Kidney (tissue), 14 donors: Measurements from ENCODE around the gene HDAC9. TPM values are rescaled to one million over a fixed set of nuclear protein-coding genes. Genes with fewer than 3 reads are reported as not detected.

ENCODE experiments used
- DNase-seq, 5 donors: peaks; one replicate each; pipeline ENCODE4 v3.0.0-alpha.2; 2013 to 2020
- FAIRE-seq: peaks from 2 replicates; lab custom pipeline; 2012; peaks lifted over from hg19 to GRCh38; lab: Jason Lieb, UNC
- H3K27ac ChIP-seq, 2 donors: one replicate each; pipeline ENCODE4 v1.7.0; 2013; ENCODE audit warnings: low read depth in 2 of 2, low read length in 2 of 2, inconsistent platforms in 1 of 2
- H3K27me3 ChIP-seq: one replicate; pipeline ENCODE4 v1.7.1; 2013; ENCODE audit warnings: low read length, inconsistent platforms; ENCODE audit not compliant: control insufficient read depth, insufficient read depth
- H3K36me3 ChIP-seq, 3 donors: one replicate each; pipeline versions ENCODE4 v1.7.0 to v1.7.1; 2013; ENCODE audit warnings: low read length in 3 of 3, control low read depth in 1 of 3, inconsistent platforms in 1 of 3; ENCODE audit not compliant: insufficient read depth in 3 of 3, control insufficient read depth in 2 of 3
- H3K4me1 ChIP-seq, 3 donors: one replicate each; pipeline versions ENCODE4 v1.7.0 to v1.7.1; 2013; ENCODE audit warnings: low read length in 3 of 3, inconsistent platforms in 1 of 3, low read depth in 1 of 3; ENCODE audit not compliant: control insufficient read depth in 2 of 3, insufficient read depth in 2 of 3
- H3K4me3 ChIP-seq, 3 donors: one replicate each; pipeline versions ENCODE4 v1.7.0 to v1.8.1; 2013; ENCODE audit warnings: low read length in 3 of 3, control low read depth in 1 of 3, inconsistent platforms in 1 of 3
- H3K9ac ChIP-seq, 3 donors: one replicate each; pipeline versions ENCODE4 v1.7.0 to v1.7.1; 2013; ENCODE audit warnings: low read length in 3 of 3, control low read depth in 1 of 3, inconsistent platforms in 1 of 3
- H3K9me3 ChIP-seq, 3 donors: one replicate each; pipeline versions ENCODE4 v1.7.0 to v1.7.1; 2013; ENCODE audit warnings: low read length in 3 of 3, control low read depth in 1 of 3, inconsistent platforms in 1 of 3; ENCODE audit not compliant: control insufficient read depth in 2 of 3, insufficient read depth in 1 of 3
- intact Hi-C: fragments of 100-400 bp; cut with DNase I; formaldehyde crosslinking; loops from one replicate; pipeline ENCODE4 v1.11.1; 2022
- polyA plus RNA-seq: library from polyadenylated mRNA; stranded (reverse); fragments of 350-450 nt; fragmentation: Illumina TruSeq; extraction: RNeasy Lipid Tissue Mini Kit (QIAGEN cat#74804); gene quantifications from one replicate; pipeline ENCODE4 v1.2.3, GENCODE V29; 2014; ENCODE audit warnings: low read depth, low replicate concordance; ENCODE audit not compliant: insufficient read depth
- total RNA-seq: library from RNA; stranded (reverse); fragmentation: NEBNext Ultra II Directional; extraction: Animal tissue kit (Norgen Biotek cat#: 25700); gene quantifications from one replicate; pipeline ENCODE4 v1.2.1, GENCODE V29; 2021
- TF ChIP-seq, protein P1 (sequence below): IDR thresholded peaks from 3 replicates; pipeline ENCODE4 v1.5.1; 2012; ENCODE audit warnings: mild to moderate bottlenecking, moderate library complexity, borderline replicate concordance; ENCODE audit not compliant: insufficient read depth; ENCODE audit errors: extremely low read depth
- donor health status: control.
- donor health status: control.
- donor health status: control.
- donor health status: control.
- donor health status: control.
- donor health status: DM: yes; HTN: yes; CAD: no.
- donor health status: Normal renal cell carcinoma (clear cell type).

HDAC9 gene
- total and polyA plus RNA-seq, 2 donors from 2014 or later, result 2.1 to 22.1 TPM

DNA sequence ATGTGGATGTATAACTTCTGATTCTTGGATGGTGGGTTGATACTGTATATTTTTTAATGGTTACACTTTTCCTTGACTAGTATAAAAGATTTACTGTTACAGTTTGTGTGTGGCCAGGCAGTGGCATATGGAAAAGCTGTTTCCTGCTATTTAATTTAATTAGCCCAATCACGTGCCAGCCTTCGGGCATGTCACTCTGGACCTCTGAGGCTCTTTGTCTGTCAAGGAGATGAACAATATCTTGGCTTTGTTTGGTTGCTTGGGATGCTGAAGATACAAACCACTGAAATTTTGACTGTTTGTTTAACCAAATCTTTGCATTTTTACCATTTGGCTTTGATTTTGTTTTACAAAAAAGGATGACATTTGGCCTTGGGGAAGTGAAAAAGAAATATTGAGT is 185.0 kb downstream of the HDAC9 start:
- no peaks in the 10 kb centered on the region for H3K4me1 ChIP-seq
- H3K36me3 ChIP-seq, result no peaks in the 10 kb centered on the region
- H3K27me3 ChIP-seq, result no peaks in the 10 kb centered on the region
- H3K9me3 ChIP-seq, result no peaks in the 10 kb centered on the region
- TF ChIP-seq, protein P1, sequence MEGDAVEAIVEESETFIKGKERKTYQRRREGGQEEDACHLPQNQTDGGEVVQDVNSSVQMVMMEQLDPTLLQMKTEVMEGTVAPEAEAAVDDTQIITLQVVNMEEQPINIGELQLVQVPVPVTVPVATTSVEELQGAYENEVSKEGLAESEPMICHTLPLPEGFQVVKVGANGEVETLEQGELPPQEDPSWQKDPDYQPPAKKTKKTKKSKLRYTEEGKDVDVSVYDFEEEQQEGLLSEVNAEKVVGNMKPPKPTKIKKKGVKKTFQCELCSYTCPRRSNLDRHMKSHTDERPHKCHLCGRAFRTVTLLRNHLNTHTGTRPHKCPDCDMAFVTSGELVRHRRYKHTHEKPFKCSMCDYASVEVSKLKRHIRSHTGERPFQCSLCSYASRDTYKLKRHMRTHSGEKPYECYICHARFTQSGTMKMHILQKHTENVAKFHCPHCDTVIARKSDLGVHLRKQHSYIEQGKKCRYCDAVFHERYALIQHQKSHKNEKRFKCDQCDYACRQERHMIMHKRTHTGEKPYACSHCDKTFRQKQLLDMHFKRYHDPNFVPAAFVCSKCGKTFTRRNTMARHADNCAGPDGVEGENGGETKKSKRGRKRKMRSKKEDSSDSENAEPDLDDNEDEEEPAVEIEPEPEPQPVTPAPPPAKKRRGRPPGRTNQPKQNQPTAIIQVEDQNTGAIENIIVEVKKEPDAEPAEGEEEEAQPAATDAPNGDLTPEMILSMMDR, result no peak
- no peak overlapping the region for H3K4me3 ChIP-seq
- FAIRE-seq, result no peak
- intact Hi-C loops, result no loop called here
- no peak overlapping the region for H3K27ac ChIP-seq
- no peak for DNase-seq
- H3K9ac ChIP-seq, result no peak overlapping the region

DNA sequence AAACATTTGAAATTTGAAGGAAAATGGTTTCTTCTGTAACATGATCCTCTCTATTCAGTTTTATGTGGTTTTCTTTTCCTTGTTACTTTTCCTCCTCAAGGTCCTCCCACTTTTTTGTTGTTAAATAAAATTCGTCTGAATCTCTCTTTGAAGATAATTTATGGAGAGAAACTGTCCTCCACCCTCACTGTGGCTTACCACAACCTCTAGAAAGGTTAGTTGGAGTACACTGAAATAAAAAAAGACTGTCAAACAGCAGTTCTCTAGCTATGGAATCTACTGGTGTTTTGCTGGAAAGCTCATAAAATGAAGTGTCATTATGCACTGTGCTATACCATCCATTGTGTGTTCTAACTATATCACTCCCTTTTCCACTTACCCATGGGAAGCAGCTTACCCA is 189.4 kb downstream of the HDAC9 start:
- Histone ChIP-seq H3K36me3 (no peaks in the 10 kb centered on the region), H3K4me1 (no peaks in the 10 kb centered on the region), H3K9ac (no peak overlapping the region), H3K9me3 (no peaks in the 10 kb centered on the region), H3K27me3 (no peaks in the 10 kb centered on the region), H3K4me3 (no peak overlapping the region), H3K27ac (no peak overlapping the region)
- DNase-seq, result no peak
- TF ChIP-seq, protein P1, result no peak
- no peak for FAIRE-seq
- intact Hi-C loops, result no loop called here

DNA sequence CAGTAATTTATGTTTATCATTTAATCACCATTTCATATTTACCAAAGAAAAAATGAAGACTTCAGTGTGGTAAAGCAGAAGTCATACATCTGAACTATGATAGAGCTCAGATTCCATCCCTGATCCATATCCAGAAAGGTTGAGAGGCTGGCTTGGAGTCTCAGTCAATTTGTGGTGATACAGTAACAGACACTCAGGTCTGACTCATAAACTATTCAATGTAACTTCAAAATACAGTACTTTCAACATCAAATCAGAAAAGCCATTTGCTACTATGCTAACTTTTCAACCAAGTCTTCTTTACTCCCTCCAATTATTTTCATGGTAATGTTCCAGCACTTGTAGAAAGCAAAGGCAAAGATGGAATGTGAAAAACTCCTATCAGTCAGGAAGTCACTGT is 190.4 kb downstream of the HDAC9 start:
- Histone ChIP-seq H3K27ac (no peak overlapping the region), H3K9ac (no peak overlapping the region), H3K4me1 (no peaks in the 10 kb centered on the region), H3K4me3 (no peak overlapping the region), H3K27me3 (no peaks in the 10 kb centered on the region), H3K9me3 (no peaks in the 10 kb centered on the region), H3K36me3 (no peaks in the 10 kb centered on the region)
- DNase-seq (no peak), FAIRE-seq (no peak)
- intact Hi-C loops, result no loop called here
- TF ChIP-seq, protein P1, result no peak

DNA sequence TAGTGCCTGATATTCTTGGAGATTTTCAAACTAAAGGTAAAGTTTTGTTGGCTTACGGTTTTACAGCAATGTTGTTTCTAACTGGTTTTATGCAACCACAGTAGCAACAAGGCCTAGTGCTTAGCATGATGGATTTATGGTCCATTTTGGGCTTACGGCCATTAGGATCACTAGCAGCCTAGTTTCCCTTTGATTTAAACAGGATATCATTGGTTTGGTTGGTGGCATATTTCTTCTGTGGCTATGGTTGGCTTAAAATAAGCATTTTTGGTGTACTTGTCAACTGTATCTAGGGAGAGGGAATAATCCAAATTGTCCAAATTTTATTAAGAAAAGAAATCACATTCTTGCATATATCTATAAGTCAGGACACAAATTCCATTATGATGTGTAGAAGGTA is 194.0 kb downstream of the HDAC9 start:
- TF ChIP-seq, protein P1, result no peak
- Histone ChIP-seq H3K36me3 (no peaks in the 10 kb centered on the region), H3K9me3 (no peaks in the 10 kb centered on the region), H3K9ac (no peak overlapping the region), H3K27ac (no peak overlapping the region), H3K27me3 (no peaks in the 10 kb centered on the region), H3K4me1 (no peaks in the 10 kb centered on the region), H3K4me3 (no peak overlapping the region)
- intact Hi-C loops, result no loop called here
- FAIRE-seq (no peak), DNase-seq (peak in 2 of 5 donors; percentile 31 to 68)
